Thyroid gland (tissue), 4 donors: Measurements from ENCODE around the gene TMEM132D.

Experiments used
- CTCF ChIP-seq, 6 experiments: fragments of 200-600 bp in 3 of 6; fragments of 450-650 bp in 3 of 6; sonication (generic) in 3 of 6; IDR thresholded peaks; one replicate each; pipeline ENCODE4 v1.5.1; 2016 to 2019; ENCODE audit warnings: antibody characterized with exemption in 6 of 6, mild to moderate bottlenecking in 2 of 6, inconsistent platforms in 1 of 6, moderate library complexity in 1 of 6
- POLR2A ChIP-seq, 2 donors: fragments of 450-650 bp; IDR thresholded peaks; one replicate each; pipeline ENCODE4 v1.6.1; 2017; ENCODE audit warnings: antibody characterized with exemption in 2 of 2, mild to moderate bottlenecking in 2 of 2, moderate library complexity in 1 of 2

GRCh38 chr12:129385637-129385990 is 518.2 kb downstream of the TMEM132D start:
- TF ChIP-seq CTCF (IDR thresholded peaks at IDR 0.05) (no peak), POLR2A (IDR thresholded peaks at IDR 0.05) (no peak)
